ENCODE results near the gene KCNJ6. TPM values are rescaled to one million over a fixed set of nuclear protein-coding genes. Genes with fewer than 3 reads are reported as not detected.

Gene KCNJ6
- total and polyA plus RNA-seq, 10 of the 15 experiments (the other 5 are each of a cell fraction or from before 2014, with no cell fraction given), result 0.03 to 0.07 (median 0.04) TPM; not detected in 7

- DNase-seq (ENCODE audit: low read depth, low spot score) (no peak), ATAC-seq (no peak), FAIRE-seq (no peak)
- in situ Hi-C loops (cut with MboI), result no loop called here
- Histone ChIP-seq H3K9me3 (replicated peaks; ENCODE audit: control insufficient read depth, insufficient read depth, low read length) (no peaks in the 10 kb centered on the region), H4K20me1 (ENCODE audit: control insufficient read depth, insufficient read depth) (no peaks in the 10 kb centered on the region), H3K27ac (ENCODE audit: control insufficient read depth, insufficient read depth) (no peak overlapping the region), H3K4me2 (ENCODE audit: control insufficient read depth, insufficient read depth) (no peak overlapping the region), H3K4me3 (no peak overlapping the region), H3K36me3 (ENCODE audit: control insufficient read depth in 2 of 2, insufficient read depth in 2 of 2, low read length in 1 of 2) (no peaks in the 10 kb centered on the region), H3K27me3 (replicated peaks in 1 of 2; ENCODE audit: control insufficient read depth in 2 of 2, insufficient read depth in 2 of 2, low read length in 1 of 2) (peaks cover 0 to 1% of the 10 kb centered on the region in 2 experiments; a peak in 1 of 4 replicates), H3K9ac (ENCODE audit: control insufficient read depth, insufficient read depth, low read length) (no peak overlapping the region), H2AFZ (ENCODE audit: control insufficient read depth, low read depth, low read length) (no peak overlapping the region), H3K79me2 (ENCODE audit: control insufficient read depth, insufficient read depth, low read length) (no peaks in the 10 kb centered on the region), H3K4me1 (ENCODE audit: control insufficient read depth, insufficient read depth, low read length) (no peaks in the 10 kb centered on the region; the same call in 1 of the 2 replicates)
- no TSS peak for BruUV-seq (replicated peaks)
- ChIA-PET RAD21 (ENCODE audit: unreplicated experiment) (no interaction called here), CTCF (interaction anchor here (0.9 kb wide), 1 partner anchor 13 kb away, joined by 3 read pairs; no protein-coding TSS in a partner anchor), POLR2A (no interaction called here), SMC1A (ENCODE audit: uncharacterized antibody, unreplicated experiment) (no interaction called here)
- intact Hi-C loops (cut with micrococcal nuclease; ENCODE audit: unreplicated experiment), result no loop called here
- WGBS (ENCODE audit: insufficient coverage, insufficient replicate concordance, low lambda C conversion rate, missing lambda C conversion rate), result 31% methylated on average over 5 of the region's 5 CpGs
- TF ChIP-seq POLR2AphosphoS2 (IDR thresholded peaks at IDR 0.05; ENCODE audit: low read depth, low read length), result no peak
Measured at GRCh38 chr21:37699024-37699775, 217.1 kb downstream of the KCNJ6 start.

GRCh38 chr21:37696936-37697335 is 219.3 kb downstream of the KCNJ6 start:
- no peak for ATAC-seq
- intact Hi-C loops (cut with micrococcal nuclease; ENCODE audit: unreplicated experiment) (no loop called here), in situ Hi-C loops (cut with MboI) (no loop called here)
- POLR2A ChIA-PET, result no interaction called here
- CTCF ChIA-PET, result interaction anchor here (1.0 to 1.2 kb wide), 2 partner anchors 9 to 15 kb away, joined by 3 read pairs; no protein-coding TSS in a partner anchor
- Histone ChIP-seq H3K4me2 (ENCODE audit: control insufficient read depth, insufficient read depth) (no peak overlapping the region), H3K9me3 (replicated peaks; ENCODE audit: control insufficient read depth, insufficient read depth, low read length) (no peaks in the 10 kb centered on the region), H2AFZ (ENCODE audit: control insufficient read depth, low read depth, low read length) (no peak overlapping the region), H3K27me3 (replicated peaks in 1 of 2; ENCODE audit: control insufficient read depth in 2 of 2, insufficient read depth in 2 of 2, low read length in 1 of 2) (no peaks in the 10 kb centered on the region), H3K27ac (ENCODE audit: control insufficient read depth, insufficient read depth) (no peak overlapping the region), H3K79me2 (ENCODE audit: control insufficient read depth, insufficient read depth, low read length) (no peaks in the 10 kb centered on the region), H3K4me1 (ENCODE audit: control insufficient read depth, insufficient read depth, low read length) (no peaks in the 10 kb centered on the region; the same call in 1 of the 2 replicates), H3K4me3 (no peak overlapping the region), H3K9ac (ENCODE audit: control insufficient read depth, insufficient read depth, low read length) (no peak overlapping the region), H3K36me3 (ENCODE audit: control insufficient read depth in 2 of 2, insufficient read depth in 2 of 2, low read length in 1 of 2) (no peaks in the 10 kb centered on the region), H4K20me1 (ENCODE audit: control insufficient read depth, insufficient read depth) (no peaks in the 10 kb centered on the region)
- SMC1A ChIA-PET (ENCODE audit: uncharacterized antibody, unreplicated experiment), result no interaction called here
- no peak for FAIRE-seq
- 95% methylated on average over 3 of the region's 3 CpGs for WGBS (ENCODE audit: insufficient coverage, insufficient replicate concordance, low lambda C conversion rate, missing lambda C conversion rate)
- RAD21 ChIA-PET (ENCODE audit: unreplicated experiment), result no interaction called here
- DNase-seq (ENCODE audit: low read depth, low spot score), result no peak
- no TSS peak for BruUV-seq (replicated peaks)
- no peak for TF ChIP-seq KLF5 (IDR thresholded peaks at IDR 0.05; ENCODE audit: partially characterized antibody)
- TF ChIP-seq SUPT20H (IDR thresholded peaks at IDR 0.05; ENCODE audit: borderline replicate concordance, control insufficient read depth, low read depth, low read length), result no peak
- TF ChIP-seq BHLHE40 (IDR thresholded peaks at IDR 0.05; ENCODE audit: borderline replicate concordance in 1 of 2, low read depth in 2 of 2, low read length in 1 of 2), result no peak
- TF ChIP-seq STAT3 (IDR thresholded peaks at IDR 0.05; ENCODE audit: low read depth, low read length), result no peak
- no peak for TF ChIP-seq E2F4 (IDR thresholded peaks at IDR 0.05; ENCODE audit: low read depth, low read length)
- TF ChIP-seq MEF2A (IDR thresholded peaks at IDR 0.05; ENCODE audit: insufficient read depth, low read depth, low read length), result no peak
- no peak for TF ChIP-seq MLLT1 (IDR thresholded peaks at IDR 0.05)
- no peak for TF ChIP-seq SMAD1 (IDR thresholded peaks at IDR 0.05; ENCODE audit: low read depth, partially characterized antibody)
- TF ChIP-seq RB1 (IDR thresholded peaks at IDR 0.05; ENCODE audit: borderline replicate concordance), result no peak
- no peak for TF ChIP-seq RCOR1 (conservative IDR thresholded peaks at IDR 0.05; ENCODE audit: low read depth, low read length)
- TF ChIP-seq SUZ12 (IDR thresholded peaks at IDR 0.05; ENCODE audit: unreplicated experiment), result no peak
- TF ChIP-seq SPI1 (IDR thresholded peaks at IDR 0.05; ENCODE audit: borderline replicate concordance, insufficient read depth, low read depth, low read length), result no peak

Data from GM12878 (cell line).